ENCODE data around the gene FAM222B. TPM values are rescaled to one million over a fixed set of nuclear protein-coding genes. Genes with fewer than 3 reads are reported as not detected.

Gene FAM222B
- total and polyA plus RNA-seq, 9 of the 15 experiments (the other 6 are each of a cell fraction or from before 2014, with no cell fraction given) = 4.0 to 34.6 (median 7.5) TPM

DNA sequence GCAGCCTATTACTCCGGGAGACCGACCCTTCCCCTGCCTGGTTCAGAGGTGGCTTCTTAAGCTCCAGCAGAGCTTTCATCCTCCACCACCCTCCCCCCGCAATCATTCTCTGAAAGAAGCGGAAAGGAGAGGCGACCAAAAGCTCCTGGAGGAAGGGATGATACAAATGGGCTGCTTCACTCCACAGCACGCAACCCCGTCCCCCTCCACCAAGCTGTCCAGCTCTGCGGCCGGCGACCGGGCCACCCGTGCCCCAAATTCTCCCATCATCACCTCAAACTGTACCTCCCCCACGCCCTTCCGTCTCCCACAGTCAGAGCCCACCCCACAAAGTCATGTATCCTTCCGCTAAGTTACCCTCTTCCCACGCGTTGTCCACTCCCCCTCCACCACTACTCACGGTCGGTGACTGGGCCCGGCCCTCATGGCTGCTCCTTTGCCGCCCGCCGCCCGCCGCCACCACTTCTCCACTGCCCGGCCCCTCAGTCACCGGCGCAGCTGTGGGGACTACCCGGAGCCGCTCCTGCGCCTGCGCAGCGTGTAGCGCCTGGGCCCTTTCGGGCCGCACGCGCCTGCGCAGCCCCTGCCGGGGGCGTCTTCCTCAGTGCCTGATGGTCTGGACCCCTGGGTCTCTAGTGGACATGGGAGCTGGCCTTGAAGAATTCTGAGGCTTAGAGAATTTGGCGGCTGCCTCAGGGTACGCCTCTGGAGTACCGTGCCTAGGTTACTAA, at the start of gene FAM222B (continued):
- TF ChIP-seq, protein P1, sequence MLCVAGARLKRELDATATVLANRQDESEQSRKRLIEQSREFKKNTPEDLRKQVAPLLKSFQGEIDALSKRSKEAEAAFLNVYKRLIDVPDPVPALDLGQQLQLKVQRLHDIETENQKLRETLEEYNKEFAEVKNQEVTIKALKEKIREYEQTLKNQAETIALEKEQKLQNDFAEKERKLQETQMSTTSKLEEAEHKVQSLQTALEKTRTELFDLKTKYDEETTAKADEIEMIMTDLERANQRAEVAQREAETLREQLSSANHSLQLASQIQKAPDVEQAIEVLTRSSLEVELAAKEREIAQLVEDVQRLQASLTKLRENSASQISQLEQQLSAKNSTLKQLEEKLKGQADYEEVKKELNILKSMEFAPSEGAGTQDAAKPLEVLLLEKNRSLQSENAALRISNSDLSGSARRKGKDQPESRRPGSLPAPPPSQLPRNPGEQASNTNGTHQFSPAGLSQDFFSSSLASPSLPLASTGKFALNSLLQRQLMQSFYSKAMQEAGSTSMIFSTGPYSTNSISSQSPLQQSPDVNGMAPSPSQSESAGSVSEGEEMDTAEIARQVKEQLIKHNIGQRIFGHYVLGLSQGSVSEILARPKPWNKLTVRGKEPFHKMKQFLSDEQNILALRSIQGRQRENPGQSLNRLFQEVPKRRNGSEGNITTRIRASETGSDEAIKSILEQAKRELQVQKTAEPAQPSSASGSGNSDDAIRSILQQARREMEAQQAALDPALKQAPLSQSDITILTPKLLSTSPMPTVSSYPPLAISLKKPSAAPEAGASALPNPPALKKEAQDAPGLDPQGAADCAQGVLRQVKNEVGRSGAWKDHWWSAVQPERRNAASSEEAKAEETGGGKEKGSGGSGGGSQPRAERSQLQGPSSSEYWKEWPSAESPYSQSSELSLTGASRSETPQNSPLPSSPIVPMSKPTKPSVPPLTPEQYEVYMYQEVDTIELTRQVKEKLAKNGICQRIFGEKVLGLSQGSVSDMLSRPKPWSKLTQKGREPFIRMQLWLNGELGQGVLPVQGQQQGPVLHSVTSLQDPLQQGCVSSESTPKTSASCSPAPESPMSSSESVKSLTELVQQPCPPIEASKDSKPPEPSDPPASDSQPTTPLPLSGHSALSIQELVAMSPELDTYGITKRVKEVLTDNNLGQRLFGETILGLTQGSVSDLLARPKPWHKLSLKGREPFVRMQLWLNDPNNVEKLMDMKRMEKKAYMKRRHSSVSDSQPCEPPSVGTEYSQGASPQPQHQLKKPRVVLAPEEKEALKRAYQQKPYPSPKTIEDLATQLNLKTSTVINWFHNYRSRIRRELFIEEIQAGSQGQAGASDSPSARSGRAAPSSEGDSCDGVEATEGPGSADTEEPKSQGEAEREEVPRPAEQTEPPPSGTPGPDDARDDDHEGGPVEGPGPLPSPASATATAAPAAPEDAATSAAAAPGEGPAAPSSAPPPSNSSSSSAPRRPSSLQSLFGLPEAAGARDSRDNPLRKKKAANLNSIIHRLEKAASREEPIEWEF (CRISPR knock-in tag; IDR thresholded peaks at IDR 0.05) = no peak
- TF ChIP-seq, protein P2, sequence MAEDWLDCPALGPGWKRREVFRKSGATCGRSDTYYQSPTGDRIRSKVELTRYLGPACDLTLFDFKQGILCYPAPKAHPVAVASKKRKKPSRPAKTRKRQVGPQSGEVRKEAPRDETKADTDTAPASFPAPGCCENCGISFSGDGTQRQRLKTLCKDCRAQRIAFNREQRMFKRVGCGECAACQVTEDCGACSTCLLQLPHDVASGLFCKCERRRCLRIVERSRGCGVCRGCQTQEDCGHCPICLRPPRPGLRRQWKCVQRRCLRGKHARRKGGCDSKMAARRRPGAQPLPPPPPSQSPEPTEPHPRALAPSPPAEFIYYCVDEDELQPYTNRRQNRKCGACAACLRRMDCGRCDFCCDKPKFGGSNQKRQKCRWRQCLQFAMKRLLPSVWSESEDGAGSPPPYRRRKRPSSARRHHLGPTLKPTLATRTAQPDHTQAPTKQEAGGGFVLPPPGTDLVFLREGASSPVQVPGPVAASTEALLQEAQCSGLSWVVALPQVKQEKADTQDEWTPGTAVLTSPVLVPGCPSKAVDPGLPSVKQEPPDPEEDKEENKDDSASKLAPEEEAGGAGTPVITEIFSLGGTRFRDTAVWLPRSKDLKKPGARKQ (CRISPR knock-in tag; IDR thresholded peaks at IDR 0.05) = no peak
- no peak for TF ChIP-seq ZSCAN32 (CRISPR knock-in tag; IDR thresholded peaks at IDR 0.05)
- TF ChIP-seq ETV1 (tag; conservative IDR thresholded peaks at IDR 0.05; ENCODE audit: low read depth) = peak; percentile 54
- TF ChIP-seq CBFA2T2 (conservative IDR thresholded peaks at IDR 0.05) = no peak
- TF ChIP-seq, protein P3, sequence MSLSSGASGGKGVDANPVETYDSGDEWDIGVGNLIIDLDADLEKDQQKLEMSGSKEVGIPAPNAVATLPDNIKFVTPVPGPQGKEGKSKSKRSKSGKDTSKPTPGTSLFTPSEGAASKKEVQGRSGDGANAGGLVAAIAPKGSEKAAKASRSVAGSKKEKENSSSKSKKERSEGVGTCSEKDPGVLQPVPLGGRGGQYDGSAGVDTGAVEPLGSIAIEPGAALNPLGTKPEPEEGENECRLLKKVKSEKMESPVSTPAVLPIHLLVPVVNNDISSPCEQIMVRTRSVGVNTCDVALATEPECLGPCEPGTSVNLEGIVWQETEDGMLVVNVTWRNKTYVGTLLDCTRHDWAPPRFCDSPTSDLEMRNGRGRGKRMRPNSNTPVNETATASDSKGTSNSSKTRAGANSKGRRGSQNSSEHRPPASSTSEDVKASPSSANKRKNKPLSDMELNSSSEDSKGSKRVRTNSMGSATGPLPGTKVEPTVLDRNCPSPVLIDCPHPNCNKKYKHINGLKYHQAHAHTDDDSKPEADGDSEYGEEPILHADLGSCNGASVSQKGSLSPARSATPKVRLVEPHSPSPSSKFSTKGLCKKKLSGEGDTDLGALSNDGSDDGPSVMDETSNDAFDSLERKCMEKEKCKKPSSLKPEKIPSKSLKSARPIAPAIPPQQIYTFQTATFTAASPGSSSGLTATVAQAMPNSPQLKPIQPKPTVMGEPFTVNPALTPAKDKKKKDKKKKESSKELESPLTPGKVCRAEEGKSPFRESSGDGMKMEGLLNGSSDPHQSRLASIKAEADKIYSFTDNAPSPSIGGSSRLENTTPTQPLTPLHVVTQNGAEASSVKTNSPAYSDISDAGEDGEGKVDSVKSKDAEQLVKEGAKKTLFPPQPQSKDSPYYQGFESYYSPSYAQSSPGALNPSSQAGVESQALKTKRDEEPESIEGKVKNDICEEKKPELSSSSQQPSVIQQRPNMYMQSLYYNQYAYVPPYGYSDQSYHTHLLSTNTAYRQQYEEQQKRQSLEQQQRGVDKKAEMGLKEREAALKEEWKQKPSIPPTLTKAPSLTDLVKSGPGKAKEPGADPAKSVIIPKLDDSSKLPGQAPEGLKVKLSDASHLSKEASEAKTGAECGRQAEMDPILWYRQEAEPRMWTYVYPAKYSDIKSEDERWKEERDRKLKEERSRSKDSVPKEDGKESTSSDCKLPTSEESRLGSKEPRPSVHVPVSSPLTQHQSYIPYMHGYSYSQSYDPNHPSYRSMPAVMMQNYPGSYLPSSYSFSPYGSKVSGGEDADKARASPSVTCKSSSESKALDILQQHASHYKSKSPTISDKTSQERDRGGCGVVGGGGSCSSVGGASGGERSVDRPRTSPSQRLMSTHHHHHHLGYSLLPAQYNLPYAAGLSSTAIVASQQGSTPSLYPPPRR (CRISPR knock-in tag; IDR thresholded peaks at IDR 0.05; ENCODE audit: borderline replicate concordance) = no peak
- TF ChIP-seq SMAD1 (IDR thresholded peaks at IDR 0.05; ENCODE audit: low read depth, low read length, partially characterized antibody) = peak; percentile 78
- TF ChIP-seq HMGN3 (IDR thresholded peaks at IDR 0.05; ENCODE audit: borderline replicate concordance, extremely low read depth, insufficient read length, low read depth, low read length) = peak; percentile 60
- TF ChIP-seq FIP1L1 (IDR thresholded peaks at IDR 0.05; ENCODE audit: low read depth, low read length, poor library complexity, severe bottlenecking) = peak; percentile 84
- TF ChIP-seq ZNF316 (IDR thresholded peaks at IDR 0.05) = peak; percentile 47; the same call in 1 of the 2 replicates
- TF ChIP-seq, protein P4, sequence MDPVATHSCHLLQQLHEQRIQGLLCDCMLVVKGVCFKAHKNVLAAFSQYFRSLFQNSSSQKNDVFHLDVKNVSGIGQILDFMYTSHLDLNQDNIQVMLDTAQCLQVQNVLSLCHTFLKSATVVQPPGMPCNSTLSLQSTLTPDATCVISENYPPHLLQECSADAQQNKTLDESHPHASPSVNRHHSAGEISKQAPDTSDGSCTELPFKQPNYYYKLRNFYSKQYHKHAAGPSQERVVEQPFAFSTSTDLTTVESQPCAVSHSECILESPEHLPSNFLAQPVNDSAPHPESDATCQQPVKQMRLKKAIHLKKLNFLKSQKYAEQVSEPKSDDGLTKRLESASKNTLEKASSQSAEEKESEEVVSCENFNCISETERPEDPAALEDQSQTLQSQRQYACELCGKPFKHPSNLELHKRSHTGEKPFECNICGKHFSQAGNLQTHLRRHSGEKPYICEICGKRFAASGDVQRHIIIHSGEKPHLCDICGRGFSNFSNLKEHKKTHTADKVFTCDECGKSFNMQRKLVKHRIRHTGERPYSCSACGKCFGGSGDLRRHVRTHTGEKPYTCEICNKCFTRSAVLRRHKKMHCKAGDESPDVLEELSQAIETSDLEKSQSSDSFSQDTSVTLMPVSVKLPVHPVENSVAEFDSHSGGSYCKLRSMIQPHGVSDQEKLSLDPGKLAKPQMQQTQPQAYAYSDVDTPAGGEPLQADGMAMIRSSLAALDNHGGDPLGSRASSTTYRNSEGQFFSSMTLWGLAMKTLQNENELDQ (CRISPR knock-in tag; IDR thresholded peaks at IDR 0.05; ENCODE audit: borderline replicate concordance) = no peak

Measured in K562 (cell line).